IMR-90 (cell line): Measurements from ENCODE around the gene TMEM140. TPM values are rescaled to one million over a fixed set of nuclear protein-coding genes. Genes with fewer than 3 reads are reported as not detected.

Source experiments
- ATAC-seq: fragments of 200-7000 bp; cut with Tn5 transposase; 2 replicates; pipeline ENCODE4 v1.9.1; 2020; ENCODE audit warnings: low read depth, mild to moderate bottlenecking, moderate library complexity
- BruUV-seq: library from RNA; stranded (reverse); fragments of 400-500 nt; replicated peaks from 2 replicates; lab custom pipeline; 2021; lab: Mats Ljungman, UMichigan
- CTCF ChIA-PET: fragments of 300-600 bp; formaldehyde crosslinking; extraction: SDS; loops from one replicate; lab custom pipeline; 2021; ENCODE audit warnings: antibody characterized with exemption; lab: Yijun Ruan, JAX
- POLR2A ChIA-PET: fragments of 300-600 bp; sonication (Branson Sonifier 250); formaldehyde crosslinking; loops from one replicate; lab custom pipeline; 2022; ENCODE audit warnings: antibody characterized with exemption; ENCODE audit not compliant: unreplicated experiment; lab: Charles Lee
- DNase-seq: peaks from one replicate; pipeline ENCODE4 v3.0.0; 2013
- H2AFZ ChIP-seq: replicated peaks from 2 replicates; pipeline ENCODE3; 2013; ENCODE audit warnings: low read length, mild to moderate bottlenecking; ENCODE audit not compliant: poor library complexity
- H2AK5ac ChIP-seq: 2 replicates; pipeline ENCODE4 v1.6.1; 2013; ENCODE audit warnings: low read depth, low read length, inconsistent platforms
- H2AK9ac ChIP-seq: replicated peaks from 2 replicates; pipeline ENCODE3; 2013; ENCODE audit warnings: mild to moderate bottlenecking, low read depth, low read length, moderate library complexity; ENCODE audit not compliant: poor library complexity
- H2BK120ac ChIP-seq: 2 replicates; pipeline ENCODE4 v1.6.1; 2013; ENCODE audit warnings: low read depth, low read length, inconsistent platforms
- H2BK15ac ChIP-seq: 3 replicates; pipeline ENCODE4 v1.6.1; 2013; ENCODE audit warnings: low read depth, low read length, inconsistent platforms
- H2BK20ac ChIP-seq: 2 replicates; pipeline ENCODE4 v1.6.1; 2013; ENCODE audit warnings: low read depth, mild to moderate bottlenecking, inconsistent platforms, low read length, moderate library complexity
- H2BK5ac ChIP-seq: 2 replicates; pipeline ENCODE4 v1.6.1; 2013; ENCODE audit warnings: mild to moderate bottlenecking, low read depth, low read length, inconsistent platforms; ENCODE audit not compliant: poor library complexity, severe bottlenecking
- H3K14ac ChIP-seq: replicated peaks from 2 replicates; pipeline ENCODE4 v1.6.1; 2013; ENCODE audit warnings: low read depth, low read length, inconsistent platforms
- H3K18ac ChIP-seq: 2 replicates; pipeline ENCODE4 v1.6.1; 2013; ENCODE audit warnings: low read depth, low read length, control low read depth
- H3K23ac ChIP-seq: 2 replicates; pipeline ENCODE4 v1.6.1; 2013; ENCODE audit warnings: low read depth, low read length, inconsistent platforms
- H3K27ac ChIP-seq: 2 replicates; pipeline ENCODE4 v1.5.1; 2013; ENCODE audit warnings: mild to moderate bottlenecking, control low read depth, low read length; ENCODE audit not compliant: insufficient read depth
- H3K27me3 ChIP-seq: 2 replicates; pipeline ENCODE4 v1.6.1; 2013; ENCODE audit warnings: low read length; ENCODE audit not compliant: control insufficient read depth, insufficient read depth
- H3K36me3 ChIP-seq: 2 replicates; pipeline ENCODE4 v1.6.1; 2013; ENCODE audit warnings: low read length, mixed read lengths; ENCODE audit not compliant: control insufficient read depth, insufficient read depth
- H3K4ac ChIP-seq: 2 replicates; pipeline ENCODE4 v1.6.1; 2013; ENCODE audit warnings: low read depth, low read length, inconsistent platforms
- H3K4me1 ChIP-seq: 2 replicates; pipeline ENCODE4 v1.6.1; 2013; ENCODE audit warnings: low read length, mixed read lengths; ENCODE audit not compliant: control insufficient read depth, insufficient read depth
- H3K4me2 ChIP-seq: 2 replicates; pipeline ENCODE4 v1.6.1; 2013; ENCODE audit warnings: low read depth, mild to moderate bottlenecking, control low read depth, low read length, moderate library complexity
- H3K4me3 ChIP-seq: 2 replicates; pipeline ENCODE4 v1.5.1; 2013; ENCODE audit warnings: low read depth, mild to moderate bottlenecking, control low read depth, low read length, moderate library complexity; ENCODE audit not compliant: insufficient read depth
- H3K56ac ChIP-seq: 2 replicates; pipeline ENCODE4 v1.6.1; 2013; ENCODE audit warnings: low read length, inconsistent platforms; ENCODE audit not compliant: insufficient read depth; ENCODE audit errors: extremely low read depth
- H3K79me1 ChIP-seq, 2 experiments: 2 replicates each; pipeline ENCODE4 v1.6.1; 2013; ENCODE audit warnings: low read length in 2 of 2, inconsistent platforms in 1 of 2, low read depth in 1 of 2
- H3K9ac ChIP-seq: 2 replicates; pipeline ENCODE4 v1.6.1; 2013; ENCODE audit warnings: low read depth, low read length, control low read depth
- H3K9me1 ChIP-seq: 2 replicates; pipeline ENCODE4 v1.6.1; 2013; ENCODE audit warnings: low read length, inconsistent platforms; ENCODE audit not compliant: insufficient read depth
- H3K9me3 ChIP-seq: 2 replicates; pipeline ENCODE4 v1.6.1; 2013; ENCODE audit warnings: low read length; ENCODE audit not compliant: control insufficient read depth, insufficient read depth
- H4K20me1 ChIP-seq: 2 replicates; pipeline ENCODE4 v1.6.1; 2013; ENCODE audit warnings: low read length, inconsistent platforms; ENCODE audit not compliant: insufficient read depth
- H4K5ac ChIP-seq: 2 replicates; pipeline ENCODE4 v1.6.1; 2013; ENCODE audit warnings: mild to moderate bottlenecking, low read depth, low read length, control low read depth
- H4K8ac ChIP-seq, 2 experiments: 2 replicates each; pipeline ENCODE4 v1.6.1; 2013; ENCODE audit warnings: low read depth in 2 of 2, low read length in 2 of 2, control low read depth in 1 of 2, inconsistent platforms in 1 of 2
- H4K91ac ChIP-seq: 2 replicates; pipeline ENCODE4 v1.6.1; 2013; ENCODE audit warnings: low read depth, low read length, inconsistent platforms; ENCODE audit not compliant: insufficient read depth
- BHLHE40 ChIP-seq: fragments of 150-350 bp; IDR thresholded peaks from 2 replicates; pipeline ENCODE4 v1.6.1; 2016; ENCODE audit warnings: mild to moderate bottlenecking, low read depth, low read length
- CEBPB ChIP-seq: IDR thresholded peaks from 2 replicates; pipeline ENCODE4 v1.6.1; 2012; ENCODE audit warnings: low read depth, low read length, improper control_type of control experiment
- MAFK ChIP-seq: IDR thresholded peaks from 2 replicates; pipeline ENCODE4 v1.6.1; 2012; ENCODE audit warnings: low read depth, low read length, improper control_type of control experiment
- MAZ ChIP-seq: IDR thresholded peaks from 2 replicates; pipeline ENCODE4 v1.6.1; 2012; ENCODE audit warnings: low read depth, mild to moderate bottlenecking, low read length, improper control_type of control experiment, moderate library complexity, borderline replicate concordance
- MXI1 ChIP-seq: IDR thresholded peaks from 2 replicates; pipeline ENCODE4 v1.6.1; 2012; ENCODE audit warnings: low read depth, mild to moderate bottlenecking, low read length, moderate library complexity, borderline replicate concordance
- NFE2L2 ChIP-seq: fragments of 150-350 bp; IDR thresholded peaks from 2 replicates; pipeline ENCODE4 v1.6.1; 2016; ENCODE audit warnings: low read depth, mild to moderate bottlenecking, low read length
- POLR2A ChIP-seq: IDR thresholded peaks from 2 replicates; pipeline ENCODE4 v1.6.1; 2012; ENCODE audit warnings: mild to moderate bottlenecking, low read depth, low read length
- RAD21 ChIP-seq: IDR thresholded peaks from 2 replicates; pipeline ENCODE4 v1.6.1; 2012; ENCODE audit warnings: low read length, improper control_type of control experiment
- RCOR1 ChIP-seq: IDR thresholded peaks from 2 replicates; pipeline ENCODE4 v1.6.1; 2012; ENCODE audit warnings: mild to moderate bottlenecking, low read length, improper control_type of control experiment; ENCODE audit not compliant: insufficient replicate concordance
- SMC3 ChIP-seq: fragments of 150-350 bp; IDR thresholded peaks from 2 replicates; pipeline ENCODE4 v1.6.1; 2016; ENCODE audit warnings: low read depth, mild to moderate bottlenecking, antibody characterized with exemption, low read length, moderate library complexity
- WGBS, 2 experiments: methylation state at CpG; one replicate each; pipeline versions ENCODE4 v1.1.5 to v1.1.7; 2013; ENCODE audit warnings: missing lambda C conversion rate in 2 of 2; ENCODE audit not compliant: insufficient read length in 1 of 2; ENCODE audit errors: extremely low coverage in 2 of 2; 5-methylcytosine and 5-hydroxymethylcytosine counted together
- dilution Hi-C: fragments of 300-500 bp; cut with HindIII; formaldehyde crosslinking; loops from one replicate; pipeline ENCODE4 v1.14.3; 2018; ENCODE audit warnings: low sequenced_read_pairs; ENCODE audit not compliant: unreplicated experiment
- in situ Hi-C: fragments of 300-500 bp; cut with MboI; formaldehyde crosslinking; loops from 3 replicates; pipeline ENCODE4 v1.14.3; 2019; ENCODE audit warnings: low sequenced_read_pairs, inconsistent platforms, mixed read lengths
- intact Hi-C: fragments of 100-400 bp; cut with micrococcal nuclease; formaldehyde crosslinking; loops from 2 replicates; pipeline ENCODE4 v1.10.0; 2022
- polyA plus RNA-seq, 3 experiments: library from polyadenylated mRNA; depleted of rRNA; stranded (reverse); fragments of >200 nt; gene quantifications; 2 replicates each; pipeline ENCODE4 v1.2.3, GENCODE V29; 2012; ENCODE audit warnings: low replicate concordance in 1 of 3
- total RNA-seq: library from RNA; depleted of rRNA; stranded (reverse); fragments of >200 nt; gene quantifications from 2 replicates; pipeline ENCODE4 v1.2.3, GENCODE V29; 2012
- TF ChIP-seq, protein P1 (sequence below): fragments of 150-350 bp; IDR thresholded peaks from 2 replicates; pipeline ENCODE4 v1.6.1; 2017; ENCODE audit warnings: mild to moderate bottlenecking, antibody characterized with exemption, low read length, low read depth
- TF ChIP-seq, protein P2 (sequence below): conservative IDR thresholded peaks from 2 replicates; pipeline ENCODE4 v1.5.1; 2012; ENCODE audit warnings: mild to moderate bottlenecking, low read depth, low read length, improper control_type of control experiment

Gene TMEM140
- total and polyA plus RNA-seq, 2 of the 4 experiments (the other 2 are of a cell fraction), result 0.24 to 0.72 TPM

DNA sequence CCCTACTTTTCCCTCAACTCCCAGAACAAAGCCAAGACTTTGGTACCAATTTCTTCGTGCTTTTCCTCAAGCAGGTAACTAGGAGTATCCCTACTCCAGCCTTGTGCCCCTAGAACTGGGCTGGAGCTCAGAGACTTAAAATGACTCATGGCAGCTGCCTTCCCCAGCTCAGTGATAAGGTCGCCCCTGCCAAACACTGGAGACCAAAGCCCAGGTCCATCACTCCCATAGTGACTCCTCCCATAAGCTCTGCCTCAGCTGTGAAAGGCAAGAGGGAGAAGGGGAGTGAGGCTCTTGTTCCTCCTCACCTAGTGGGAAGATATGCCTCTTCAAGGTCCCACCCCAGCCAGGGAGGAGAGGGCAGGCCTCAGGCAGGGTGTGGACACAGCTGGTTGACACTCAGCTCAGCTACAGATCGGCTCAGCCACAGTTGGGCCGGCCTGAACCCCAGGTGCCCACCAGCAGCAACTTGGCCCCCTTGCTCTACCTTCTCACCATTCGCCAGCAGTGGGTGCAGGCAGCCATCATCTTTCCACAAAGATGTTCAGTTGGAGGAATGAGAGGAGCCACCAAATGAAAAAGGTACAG, 36.5 kb downstream of the TMEM140 start:
- Histone ChIP-seq H3K27me3 (no peaks in the 10 kb centered on the region), H3K4me2 (no peak overlapping the region), H3K9me1 (peaks cover 2% of the 10 kb centered on the region; the same call in 1 of the 2 replicates), H2AK5ac (no peak overlapping the region), H3K79me1 (no peaks in the 10 kb centered on the region), H2BK20ac (no peak overlapping the region), H3K36me3 (peaks cover 51% of the 10 kb centered on the region), H3K9ac (no peak overlapping the region), H3K56ac (no peak overlapping the region), H3K27ac (no peak overlapping the region), H3K4ac (no peak overlapping the region), H2BK120ac (no peak overlapping the region), H4K5ac (no peak overlapping the region), H3K4me1 (no peaks in the 10 kb centered on the region), H2BK15ac (no peak overlapping the region), H4K8ac (no peak overlapping the region), H2BK5ac (no peak overlapping the region), H3K23ac (no peak overlapping the region), H4K20me1 (no peaks in the 10 kb centered on the region), H3K9me3 (peaks cover 39% of the 10 kb centered on the region), H3K14ac (no peak overlapping the region), H2AK9ac (no peak overlapping the region), H2AFZ (no peak overlapping the region), H4K91ac (no peak overlapping the region), H3K4me3 (no peak overlapping the region), H3K18ac (no peak overlapping the region)
- intact Hi-C loops, result no loop called here
- TF ChIP-seq SMC3 (no peak), CEBPB (no peak), RAD21 (no peak), MAFK (no peak), POLR2A (no peak), RCOR1 (no peak), NFE2L2 (no peak), MAZ (no peak), BHLHE40 (no peak), MXI1 (no peak)
- TF ChIP-seq, protein P1, sequence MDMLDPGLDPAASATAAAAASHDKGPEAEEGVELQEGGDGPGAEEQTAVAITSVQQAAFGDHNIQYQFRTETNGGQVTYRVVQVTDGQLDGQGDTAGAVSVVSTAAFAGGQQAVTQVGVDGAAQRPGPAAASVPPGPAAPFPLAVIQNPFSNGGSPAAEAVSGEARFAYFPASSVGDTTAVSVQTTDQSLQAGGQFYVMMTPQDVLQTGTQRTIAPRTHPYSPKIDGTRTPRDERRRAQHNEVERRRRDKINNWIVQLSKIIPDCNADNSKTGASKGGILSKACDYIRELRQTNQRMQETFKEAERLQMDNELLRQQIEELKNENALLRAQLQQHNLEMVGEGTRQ, result no peak
- TF ChIP-seq, protein P2, sequence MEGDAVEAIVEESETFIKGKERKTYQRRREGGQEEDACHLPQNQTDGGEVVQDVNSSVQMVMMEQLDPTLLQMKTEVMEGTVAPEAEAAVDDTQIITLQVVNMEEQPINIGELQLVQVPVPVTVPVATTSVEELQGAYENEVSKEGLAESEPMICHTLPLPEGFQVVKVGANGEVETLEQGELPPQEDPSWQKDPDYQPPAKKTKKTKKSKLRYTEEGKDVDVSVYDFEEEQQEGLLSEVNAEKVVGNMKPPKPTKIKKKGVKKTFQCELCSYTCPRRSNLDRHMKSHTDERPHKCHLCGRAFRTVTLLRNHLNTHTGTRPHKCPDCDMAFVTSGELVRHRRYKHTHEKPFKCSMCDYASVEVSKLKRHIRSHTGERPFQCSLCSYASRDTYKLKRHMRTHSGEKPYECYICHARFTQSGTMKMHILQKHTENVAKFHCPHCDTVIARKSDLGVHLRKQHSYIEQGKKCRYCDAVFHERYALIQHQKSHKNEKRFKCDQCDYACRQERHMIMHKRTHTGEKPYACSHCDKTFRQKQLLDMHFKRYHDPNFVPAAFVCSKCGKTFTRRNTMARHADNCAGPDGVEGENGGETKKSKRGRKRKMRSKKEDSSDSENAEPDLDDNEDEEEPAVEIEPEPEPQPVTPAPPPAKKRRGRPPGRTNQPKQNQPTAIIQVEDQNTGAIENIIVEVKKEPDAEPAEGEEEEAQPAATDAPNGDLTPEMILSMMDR, result no peak
- 100% methylated on average over 1 of the region's 5 CpGs; no CpG with 5 or more reads in 1 of the 2 experiments for WGBS, 2 experiments
- DNase-seq (no peak), ATAC-seq (no peak)
- BruUV-seq, result no TSS peak
- ChIA-PET POLR2A (interaction anchor here (0.7 kb wide), 1 partner anchor 52 kb away, joined by 4 read pairs; no protein-coding TSS in a partner anchor), CTCF (no interaction called here)
- in situ Hi-C loops, result no loop called here
- dilution Hi-C loops, result no loop called here
